Measurements from ENCODE around the gene GDA. TPM values are rescaled to one million over a fixed set of nuclear protein-coding genes. Genes with fewer than 3 reads are reported as not detected.

GDA gene
- total RNA-seq (2021; ENCODE audit: unreplicated experiment) (5.0 TPM), Bru-seq, nascent RNA (percentile 43 among the genes with signal in this experiment), BruChase-seq, experiment 1, labeled RNA remaining after a 2-hour chase (percentile 36 among the genes with signal in this experiment), BruChase-seq, experiment 2, labeled RNA remaining after a 6-hour chase (percentile 37 among the genes with signal in this experiment)
- 3.0 TPM for polyA plus RNA-seq (2012; ENCODE audit: insufficient read length)
- long read RNA-seq, full-length matches to known transcripts = 2 of 3 reads
- long read RNA-seq, partial matches to known transcripts = 0 of 3 reads
- long read RNA-seq, other reads (novel, unspliced or antisense) = 1 of 3 reads

DNA sequence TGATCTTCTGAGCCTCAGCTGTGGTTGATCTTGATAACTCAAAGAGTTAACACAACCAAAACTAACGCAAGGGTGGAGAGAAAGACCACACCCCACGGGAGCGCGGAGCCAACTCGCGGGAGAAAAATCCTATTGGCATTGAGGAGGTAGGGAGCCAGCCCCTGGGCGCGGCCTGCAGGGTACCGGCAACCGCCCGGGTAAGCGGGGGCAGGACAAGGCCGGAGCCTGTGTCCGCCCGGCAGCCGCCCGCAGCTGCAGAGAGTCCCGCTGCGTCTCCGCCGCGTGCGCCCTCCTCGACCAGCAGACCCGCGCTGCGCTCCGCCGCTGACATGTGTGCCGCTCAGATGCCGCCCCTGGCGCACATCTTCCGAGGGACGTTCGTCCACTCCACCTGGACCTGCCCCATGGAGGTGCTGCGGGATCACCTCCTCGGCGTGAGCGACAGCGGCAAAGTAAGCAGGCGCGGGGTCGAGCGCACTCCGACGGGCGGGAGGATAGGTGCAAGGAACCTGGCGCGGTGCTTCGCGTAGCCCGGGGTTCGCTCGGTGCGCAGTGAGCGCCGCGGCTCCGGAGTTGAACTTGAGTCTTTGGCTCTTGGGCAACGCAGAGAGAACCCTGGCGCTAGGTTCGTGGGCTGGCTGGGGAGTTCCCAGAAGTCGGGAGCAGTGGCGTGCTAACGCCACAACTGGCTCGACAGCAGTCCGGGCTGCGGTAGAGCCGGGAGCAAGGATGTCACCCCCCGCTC, at the start of gene GDA:
Gene GDA, plus strand, starts transcription at position 210 of the 745 bp plus-strand sequence. Its CDS starts 120 bp downstream, at position 330.
- ATAC-seq (peak; percentile 90), DNase-seq (ENCODE audit: low read depth, low spot score) (no peak)
- Histone ChIP-seq H3K27ac (ENCODE audit: low read length) (no peak within 1 kb of the TSS; the same call in 1 of the 2 replicates), H3K36me3 (ENCODE audit: control insufficient read depth, insufficient read depth, low read length) (no peaks in the 10 kb centered on the region; the same call in 1 of the 2 replicates), H3K4me1 (ENCODE audit: control insufficient read depth, insufficient read depth, low read length) (peaks cover 12% of the 10 kb centered on the region), H3K4me3 (ENCODE audit: low read depth in 2 of 2, low read length in 2 of 2) (peak within 1 kb of the TSS; percentile 48 to 53), H3K9me3 (ENCODE audit: control insufficient read depth, insufficient read depth, low read depth, low read length) (no peaks in the 10 kb centered on the region), H3K27me3 (ENCODE audit: control insufficient read depth, insufficient read depth, low read length) (peaks cover 5% of the 10 kb centered on the region)
- intact Hi-C loops (cut with micrococcal nuclease; ENCODE audit: unreplicated experiment) = no loop called here
- ChIA-PET POLR2A (no interaction called here), CTCF (no interaction called here)
- in situ Hi-C loops (cut with HindIII; ENCODE audit: low pct_unique_long_range_greater_than_20kb, low sequenced_read_pairs) = no loop called here
- BruUV-seq (replicated peaks) = no TSS peak
- no peak for TF ChIP-seq SIN3A (IDR thresholded peaks at IDR 0.05; ENCODE audit: borderline replicate concordance, insufficient read depth, low read depth, low read length)
- no peak for TF ChIP-seq TCF7L2 (IDR thresholded peaks at IDR 0.05; ENCODE audit: low read depth, low read length)
- TF ChIP-seq, protein P1, sequence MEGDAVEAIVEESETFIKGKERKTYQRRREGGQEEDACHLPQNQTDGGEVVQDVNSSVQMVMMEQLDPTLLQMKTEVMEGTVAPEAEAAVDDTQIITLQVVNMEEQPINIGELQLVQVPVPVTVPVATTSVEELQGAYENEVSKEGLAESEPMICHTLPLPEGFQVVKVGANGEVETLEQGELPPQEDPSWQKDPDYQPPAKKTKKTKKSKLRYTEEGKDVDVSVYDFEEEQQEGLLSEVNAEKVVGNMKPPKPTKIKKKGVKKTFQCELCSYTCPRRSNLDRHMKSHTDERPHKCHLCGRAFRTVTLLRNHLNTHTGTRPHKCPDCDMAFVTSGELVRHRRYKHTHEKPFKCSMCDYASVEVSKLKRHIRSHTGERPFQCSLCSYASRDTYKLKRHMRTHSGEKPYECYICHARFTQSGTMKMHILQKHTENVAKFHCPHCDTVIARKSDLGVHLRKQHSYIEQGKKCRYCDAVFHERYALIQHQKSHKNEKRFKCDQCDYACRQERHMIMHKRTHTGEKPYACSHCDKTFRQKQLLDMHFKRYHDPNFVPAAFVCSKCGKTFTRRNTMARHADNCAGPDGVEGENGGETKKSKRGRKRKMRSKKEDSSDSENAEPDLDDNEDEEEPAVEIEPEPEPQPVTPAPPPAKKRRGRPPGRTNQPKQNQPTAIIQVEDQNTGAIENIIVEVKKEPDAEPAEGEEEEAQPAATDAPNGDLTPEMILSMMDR (IDR thresholded peaks at IDR 0.05) = no peak
- TF ChIP-seq, protein P2, sequence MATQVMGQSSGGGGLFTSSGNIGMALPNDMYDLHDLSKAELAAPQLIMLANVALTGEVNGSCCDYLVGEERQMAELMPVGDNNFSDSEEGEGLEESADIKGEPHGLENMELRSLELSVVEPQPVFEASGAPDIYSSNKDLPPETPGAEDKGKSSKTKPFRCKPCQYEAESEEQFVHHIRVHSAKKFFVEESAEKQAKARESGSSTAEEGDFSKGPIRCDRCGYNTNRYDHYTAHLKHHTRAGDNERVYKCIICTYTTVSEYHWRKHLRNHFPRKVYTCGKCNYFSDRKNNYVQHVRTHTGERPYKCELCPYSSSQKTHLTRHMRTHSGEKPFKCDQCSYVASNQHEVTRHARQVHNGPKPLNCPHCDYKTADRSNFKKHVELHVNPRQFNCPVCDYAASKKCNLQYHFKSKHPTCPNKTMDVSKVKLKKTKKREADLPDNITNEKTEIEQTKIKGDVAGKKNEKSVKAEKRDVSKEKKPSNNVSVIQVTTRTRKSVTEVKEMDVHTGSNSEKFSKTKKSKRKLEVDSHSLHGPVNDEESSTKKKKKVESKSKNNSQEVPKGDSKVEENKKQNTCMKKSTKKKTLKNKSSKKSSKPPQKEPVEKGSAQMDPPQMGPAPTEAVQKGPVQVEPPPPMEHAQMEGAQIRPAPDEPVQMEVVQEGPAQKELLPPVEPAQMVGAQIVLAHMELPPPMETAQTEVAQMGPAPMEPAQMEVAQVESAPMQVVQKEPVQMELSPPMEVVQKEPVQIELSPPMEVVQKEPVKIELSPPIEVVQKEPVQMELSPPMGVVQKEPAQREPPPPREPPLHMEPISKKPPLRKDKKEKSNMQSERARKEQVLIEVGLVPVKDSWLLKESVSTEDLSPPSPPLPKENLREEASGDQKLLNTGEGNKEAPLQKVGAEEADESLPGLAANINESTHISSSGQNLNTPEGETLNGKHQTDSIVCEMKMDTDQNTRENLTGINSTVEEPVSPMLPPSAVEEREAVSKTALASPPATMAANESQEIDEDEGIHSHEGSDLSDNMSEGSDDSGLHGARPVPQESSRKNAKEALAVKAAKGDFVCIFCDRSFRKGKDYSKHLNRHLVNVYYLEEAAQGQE (IDR thresholded peaks at IDR 0.05; ENCODE audit: insufficient read depth in 1 of 2, low read depth in 2 of 2, low read length in 1 of 2) = no peak
- TF ChIP-seq POLR2AphosphoS5 (IDR thresholded peaks at IDR 0.05; ENCODE audit: low read depth, low read length) = no peak

DNA sequence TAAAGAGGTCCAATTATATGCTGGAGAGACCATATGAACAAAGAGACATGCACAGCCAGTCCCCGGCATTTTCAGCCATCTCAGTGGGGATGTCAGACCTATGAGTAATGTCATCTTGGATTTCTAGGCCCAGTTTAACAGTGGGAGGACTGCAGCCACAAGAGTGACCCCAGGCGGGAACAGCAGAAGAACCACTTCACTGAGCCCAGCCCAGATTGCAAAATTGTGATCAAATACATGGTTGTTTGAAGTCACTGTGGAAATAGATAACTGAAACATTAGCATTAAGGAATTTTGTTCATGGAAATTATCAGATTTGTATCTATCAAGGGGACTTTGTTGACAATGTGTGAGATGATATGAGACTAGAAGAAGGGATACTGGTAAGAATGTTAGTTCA, 46.7 kb upstream of the GDA start:
- DNase-seq (ENCODE audit: low read depth, low spot score) = no peak
- no peak for TF ChIP-seq SIN3A (IDR thresholded peaks at IDR 0.05; ENCODE audit: borderline replicate concordance, insufficient read depth, low read depth, low read length)
- no peak for TF ChIP-seq TCF7L2 (IDR thresholded peaks at IDR 0.05; ENCODE audit: low read depth, low read length)
- Histone ChIP-seq H3K4me1 (ENCODE audit: control insufficient read depth, insufficient read depth, low read length) (no peaks in the 10 kb centered on the region), H3K36me3 (ENCODE audit: control insufficient read depth, insufficient read depth, low read length) (no peaks in the 10 kb centered on the region), H3K27me3 (ENCODE audit: control insufficient read depth, insufficient read depth, low read length) (no peaks in the 10 kb centered on the region), H3K9me3 (ENCODE audit: control insufficient read depth, insufficient read depth, low read depth, low read length) (no peaks in the 10 kb centered on the region), H3K27ac (ENCODE audit: low read length) (no peak overlapping the region), H3K4me3 (ENCODE audit: low read depth in 2 of 2, low read length in 2 of 2) (no peak overlapping the region)
- ChIA-PET CTCF (no interaction called here), POLR2A (no interaction called here)
- ATAC-seq = no peak
- intact Hi-C loops (cut with micrococcal nuclease; ENCODE audit: unreplicated experiment) = no loop called here
- BruUV-seq (replicated peaks) = no TSS peak
- in situ Hi-C loops (cut with HindIII; ENCODE audit: low pct_unique_long_range_greater_than_20kb, low sequenced_read_pairs) = no loop called here
